ENCODE data around the gene TAS1R3. TPM values are rescaled to one million over a fixed set of nuclear protein-coding genes. Genes with fewer than 3 reads are reported as not detected.
"Not testable (repeated sequence)": the region's sequence is repeated elsewhere in the genome, so short reads cannot be mapped to it uniquely, and the experiment has no call there.

The TAS1R3 gene
- polyA plus RNA-seq, 4 donors: 0.28 to 0.70 (median 0.45) TPM

DNA sequence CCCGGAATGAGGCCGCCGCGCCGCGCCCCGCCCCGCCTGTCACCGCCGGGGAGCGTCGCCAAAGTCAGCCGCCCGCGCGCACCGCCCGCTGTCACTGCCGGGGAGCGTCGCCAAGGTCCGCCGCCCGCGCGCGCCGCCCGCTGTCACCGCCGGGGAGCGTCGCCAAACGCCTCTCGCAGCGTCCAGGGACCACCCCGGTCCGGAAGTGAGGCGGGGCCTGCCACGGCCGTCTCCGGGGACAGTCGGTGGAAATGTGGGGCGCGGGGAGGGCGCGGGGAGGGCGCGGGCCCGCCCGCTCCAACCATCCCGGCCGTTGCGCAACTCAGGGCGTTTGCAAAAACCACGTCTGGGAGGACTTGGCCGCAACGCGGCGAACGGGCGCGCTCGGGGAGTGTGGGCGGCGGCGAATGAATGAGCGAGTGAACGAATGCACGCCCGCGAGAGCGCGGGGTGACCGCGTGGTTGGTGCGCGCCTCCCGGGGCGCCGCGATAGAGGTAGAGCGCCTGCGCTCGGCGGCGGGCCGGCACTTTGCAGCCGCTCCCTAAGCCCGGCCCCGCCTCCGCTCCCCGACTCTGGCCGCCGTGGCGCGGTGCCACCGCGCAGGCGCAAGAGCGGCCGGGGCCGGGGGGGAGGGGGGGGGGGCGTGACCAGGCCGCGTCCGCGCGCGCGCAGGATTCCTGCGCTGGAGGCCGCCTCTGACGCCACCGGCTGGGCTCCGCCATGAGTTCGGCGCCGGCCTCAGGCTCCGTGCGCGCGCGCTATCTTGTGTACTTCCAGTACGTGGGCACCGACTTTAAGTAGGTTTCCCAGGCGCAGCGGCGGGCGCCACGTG is 22.9 kb upstream of the TAS1R3 start, which contains the start of the genes ACAP3 and PUSL1:
Gene ACAP3, minus strand, starts transcription at position 8 of the 833 bp plus-strand sequence. CDS start 115 bp downstream, outside the sequence.
Gene PUSL1, plus strand, starts transcription at position 675 of the 833 bp plus-strand sequence. Its CDS starts 47 bp downstream, at position 722.
- DNase-seq (ENCODE audit: low read depth in 4 of 4, low spot score in 2 of 4): peak; percentile 68 to 79 (median 78)

DNA sequence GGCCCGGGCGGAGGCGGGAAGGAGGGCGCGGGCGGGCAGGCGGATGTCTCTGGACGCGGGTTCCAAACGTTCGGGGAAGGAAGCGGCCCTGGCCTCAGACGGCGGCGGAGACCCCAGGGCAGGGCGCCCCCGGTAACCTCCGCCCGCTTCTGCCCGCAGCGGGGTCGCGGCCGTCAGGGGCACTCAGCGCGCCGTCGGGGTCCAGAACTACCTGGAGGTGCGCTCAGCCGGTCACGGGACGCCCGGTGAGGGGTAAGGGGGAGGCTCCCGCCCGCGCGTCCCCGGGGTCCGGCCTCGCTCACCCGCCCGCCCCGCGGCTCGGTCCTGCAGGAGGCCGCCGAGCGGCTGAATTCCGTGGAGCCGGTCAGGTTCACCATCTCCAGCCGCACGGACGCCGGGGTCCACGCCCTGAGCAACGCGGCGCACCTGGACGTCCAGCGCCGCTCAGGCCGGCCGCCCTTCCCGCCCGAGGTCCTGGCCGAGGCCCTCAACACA is 22.3 kb upstream of the TAS1R3 start:
- DNase-seq (ENCODE audit: low read depth in 4 of 4, low spot score in 2 of 4): no peak

DNA sequence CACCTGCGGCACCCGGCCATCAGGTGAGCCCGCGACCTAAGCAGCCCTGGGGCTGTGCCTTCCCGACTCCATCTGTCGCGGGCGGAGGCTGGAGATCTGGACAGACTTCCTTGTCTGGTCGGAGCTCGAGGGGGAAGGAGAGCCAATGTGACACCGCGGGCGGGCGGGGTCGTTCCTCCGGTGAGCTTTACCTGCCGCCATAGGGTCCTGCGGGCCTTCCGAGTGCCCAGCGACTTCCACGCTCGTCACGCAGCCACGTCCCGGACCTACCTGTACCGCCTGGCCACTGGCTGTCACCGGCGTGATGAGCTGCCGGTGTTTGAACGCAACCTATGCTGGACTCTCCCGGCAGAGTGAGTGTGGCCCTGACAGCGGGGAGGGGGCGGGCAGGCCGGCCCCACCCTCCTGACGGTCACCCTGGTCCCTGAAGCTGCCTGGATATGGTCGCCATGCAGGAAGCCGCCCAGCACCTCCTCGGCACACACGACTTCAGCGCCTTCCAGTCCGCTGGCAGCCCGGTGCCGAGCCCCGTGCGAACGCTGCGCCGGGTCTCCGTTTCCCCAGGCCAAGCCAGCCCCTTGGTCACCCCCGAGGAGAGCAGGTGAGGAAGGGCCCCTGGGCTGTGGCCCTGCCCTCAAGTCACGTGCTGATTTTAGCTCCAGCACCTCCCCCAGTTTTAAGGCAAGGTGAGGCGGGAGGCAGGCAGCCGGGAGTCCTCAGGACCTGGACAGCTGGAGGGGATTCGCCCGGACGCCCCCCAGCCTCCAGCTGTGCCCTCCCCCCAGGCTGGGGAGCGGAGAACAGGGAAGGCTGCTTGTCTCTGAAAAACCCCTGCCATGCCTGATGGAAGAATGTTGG is 21.6 kb upstream of the TAS1R3 start:
- no peak for DNase-seq (ENCODE audit: low read depth in 4 of 4, low spot score in 2 of 4)

DNA sequence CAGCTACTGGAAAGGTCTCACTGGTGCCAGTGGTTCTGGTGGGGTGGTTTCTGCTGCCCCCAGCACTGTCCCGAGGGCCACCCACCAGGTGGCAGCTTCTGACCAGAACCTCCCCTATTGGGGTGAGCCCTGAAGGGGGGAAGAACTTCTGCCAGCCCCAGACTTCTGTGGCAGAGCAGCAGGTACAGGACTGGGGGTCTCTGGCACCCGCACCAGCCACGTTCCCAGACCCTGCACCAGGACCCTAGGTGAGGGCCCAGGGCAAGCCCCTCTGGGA is 21.0 kb upstream of the TAS1R3 start:
- no peak for DNase-seq (ENCODE audit: low read depth in 4 of 4, low spot score in 2 of 4)

DNA sequence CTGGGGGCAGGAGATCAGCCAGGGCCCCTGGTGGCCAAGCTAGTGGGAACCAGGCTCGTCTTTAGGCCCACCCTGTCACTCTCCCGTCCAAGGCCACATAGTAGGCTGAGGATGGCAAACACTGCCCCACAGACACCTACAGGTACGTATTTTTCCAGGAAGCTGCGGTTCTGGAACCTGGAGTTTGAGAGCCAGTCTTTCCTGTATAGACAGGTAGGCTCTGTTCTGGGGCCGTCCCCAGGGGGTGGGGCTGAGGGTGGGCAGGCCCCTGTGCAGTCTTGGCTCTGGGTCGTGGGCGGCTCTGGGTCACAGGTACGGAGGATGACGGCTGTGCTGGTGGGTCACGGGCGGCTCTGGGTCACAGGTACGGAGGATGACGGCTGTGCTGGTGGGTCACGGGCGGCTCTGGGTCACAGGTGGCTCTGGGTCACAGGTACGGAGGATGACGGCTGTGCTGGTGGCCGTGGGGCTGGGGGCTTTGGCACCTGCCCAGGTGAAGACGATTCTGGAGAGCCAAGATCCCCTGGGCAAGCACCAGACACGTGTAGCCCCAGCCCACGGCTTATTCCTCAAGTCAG is 20.5 kb upstream of the TAS1R3 start:
- no peak for DNase-seq (ENCODE audit: low read depth in 4 of 4, low spot score in 2 of 4)

DNA sequence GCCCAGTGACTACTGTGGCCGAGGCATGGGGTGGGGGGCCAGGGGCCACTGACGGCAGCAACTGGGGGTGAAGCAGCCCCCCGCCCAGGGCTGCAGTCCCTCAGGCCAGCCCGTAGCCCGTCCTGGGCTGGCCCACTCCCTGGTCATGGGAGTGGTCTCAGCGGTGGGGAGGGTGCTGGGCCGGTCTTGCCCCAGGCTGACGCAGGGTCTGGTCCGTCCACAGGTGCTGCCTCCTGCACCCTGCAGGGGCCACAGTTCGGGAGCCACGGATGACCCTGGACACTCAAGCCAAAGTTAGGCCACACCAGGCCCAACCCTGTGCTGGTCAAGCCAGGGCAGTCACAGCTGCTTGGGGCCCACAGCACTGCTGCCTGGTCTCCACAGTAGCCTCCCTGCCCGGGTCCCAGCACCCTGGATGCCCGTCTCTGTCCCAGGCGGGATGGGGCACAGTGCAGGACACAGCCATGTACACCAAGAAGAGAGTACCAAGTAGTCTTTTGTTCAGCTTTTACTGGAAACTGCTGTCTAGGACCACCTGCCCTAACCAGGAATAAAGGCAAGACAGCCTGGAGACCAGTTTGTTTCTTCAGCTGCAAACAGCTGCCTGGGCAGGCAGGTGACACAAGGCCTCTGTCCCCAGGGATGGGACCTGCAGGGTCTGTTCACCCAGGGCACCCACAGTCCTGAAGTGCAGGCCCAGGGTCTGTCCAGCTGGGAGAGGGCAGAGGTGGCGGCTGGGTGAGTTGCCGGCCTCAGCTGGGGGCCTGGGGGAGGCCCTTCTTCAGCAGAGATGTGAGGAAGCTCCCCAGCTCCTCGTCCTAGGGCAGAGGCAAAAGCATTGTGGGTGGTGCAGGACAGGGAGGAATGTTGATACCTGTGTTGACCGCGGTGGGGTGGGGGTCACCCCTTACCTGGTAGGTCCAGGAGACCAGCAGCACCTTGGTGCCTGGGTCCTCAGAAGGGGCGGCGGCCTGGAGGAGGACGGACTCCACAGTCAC is 19.7 kb upstream of the TAS1R3 start:
- no peak for DNase-seq (ENCODE audit: low read depth in 4 of 4, low spot score in 2 of 4)

DNA sequence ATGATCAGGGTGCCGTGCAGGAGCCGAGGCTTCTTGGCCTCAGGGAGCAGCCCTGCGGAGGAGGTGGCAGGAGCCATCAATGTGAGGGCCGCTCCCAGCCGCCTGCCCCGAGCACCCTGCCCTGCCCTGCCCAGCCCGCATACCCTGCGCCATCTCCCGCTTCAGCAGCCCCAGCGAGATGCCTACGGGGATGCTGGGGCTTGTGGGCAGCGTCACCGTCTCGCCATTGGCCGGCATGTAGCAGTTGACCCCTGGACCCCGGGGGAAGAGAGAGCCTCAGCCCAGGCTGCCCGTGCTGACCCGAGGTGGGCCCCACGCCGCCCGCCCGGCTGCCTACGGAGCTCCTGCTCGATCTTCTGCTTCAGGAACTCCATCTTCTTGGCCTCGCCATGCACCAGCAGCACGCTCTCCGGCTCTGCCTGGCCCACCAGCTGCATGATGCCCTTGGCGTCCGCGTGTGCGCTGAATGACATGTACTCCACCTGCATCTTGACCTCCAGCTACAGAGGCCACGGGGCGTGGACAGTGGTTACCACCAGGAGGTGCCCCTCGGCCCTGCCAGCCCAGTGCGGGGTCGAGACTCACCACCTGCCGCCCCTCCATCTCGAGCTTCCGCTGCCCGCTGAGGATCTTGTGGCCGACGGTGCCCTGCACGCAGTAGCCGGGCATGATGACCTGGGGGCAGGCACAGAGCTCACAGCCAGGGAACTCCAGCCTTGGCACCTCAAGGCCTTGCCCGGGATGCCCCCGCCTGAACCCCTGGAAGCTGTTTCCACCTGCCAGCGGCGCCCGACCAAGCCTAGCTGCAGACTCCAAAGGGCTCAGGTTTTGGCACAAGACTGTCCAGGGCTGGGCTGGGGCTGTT is 18.4 kb upstream of the TAS1R3 start:
- no peak for DNase-seq (ENCODE audit: low read depth in 4 of 4, low spot score in 2 of 4)

DNA sequence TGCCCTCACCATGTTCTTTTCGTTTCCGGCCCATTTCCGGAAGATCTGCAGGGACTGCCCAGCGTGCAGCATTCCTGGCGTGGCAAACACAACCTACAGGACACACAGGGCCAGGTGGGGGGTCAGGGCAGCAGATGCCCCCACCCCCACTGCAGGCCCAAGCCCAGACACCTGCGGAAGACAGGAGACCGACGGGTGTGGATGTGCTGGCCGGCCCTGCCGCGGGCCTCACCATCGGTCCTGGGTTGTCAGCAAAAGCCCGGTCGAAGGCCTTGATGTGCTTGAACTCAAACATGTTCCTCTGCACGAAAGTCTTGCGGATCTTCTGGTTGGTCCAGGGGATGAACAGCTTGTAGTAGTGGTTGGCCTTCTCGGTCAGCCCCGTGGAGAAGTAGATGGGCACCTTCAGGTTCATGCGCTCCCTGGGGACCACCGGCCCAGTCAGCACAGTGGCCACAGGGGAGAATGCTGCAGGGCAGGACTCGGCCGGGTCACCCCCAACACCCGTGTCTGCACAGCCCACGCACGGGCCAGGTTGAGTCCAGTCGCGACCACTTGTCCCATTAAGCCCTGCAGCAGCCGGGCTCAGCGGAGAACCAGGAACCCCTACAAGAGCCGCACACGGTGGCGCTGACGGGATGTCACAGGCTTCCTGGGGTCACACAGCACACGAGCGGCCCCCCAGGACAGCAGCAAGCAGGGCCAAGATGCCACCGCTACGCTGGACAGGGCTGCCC is 17.4 kb upstream of the TAS1R3 start:
- DNase-seq (ENCODE audit: low read depth in 4 of 4, low spot score in 2 of 4): no peak

DNA sequence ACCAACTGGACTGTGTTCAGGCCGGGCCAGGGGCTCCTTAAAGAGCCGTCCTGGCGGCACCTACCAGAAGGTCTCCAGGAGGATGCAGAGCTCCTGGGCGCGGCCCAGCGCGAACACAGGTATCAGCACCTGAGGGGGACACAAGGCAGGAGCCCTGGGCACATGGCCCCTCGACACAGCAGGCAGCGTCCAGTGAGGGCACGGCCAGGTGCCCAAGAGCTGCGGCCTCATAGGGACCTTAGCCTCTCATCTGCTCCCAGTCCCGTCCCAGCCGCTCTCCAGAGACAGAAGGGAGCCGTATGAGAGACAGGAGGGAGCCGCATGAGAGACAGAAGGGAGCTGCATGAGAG is 16.9 kb upstream of the TAS1R3 start:
- no peak for DNase-seq (ENCODE audit: low read depth in 4 of 4, low spot score in 2 of 4)

DNA sequence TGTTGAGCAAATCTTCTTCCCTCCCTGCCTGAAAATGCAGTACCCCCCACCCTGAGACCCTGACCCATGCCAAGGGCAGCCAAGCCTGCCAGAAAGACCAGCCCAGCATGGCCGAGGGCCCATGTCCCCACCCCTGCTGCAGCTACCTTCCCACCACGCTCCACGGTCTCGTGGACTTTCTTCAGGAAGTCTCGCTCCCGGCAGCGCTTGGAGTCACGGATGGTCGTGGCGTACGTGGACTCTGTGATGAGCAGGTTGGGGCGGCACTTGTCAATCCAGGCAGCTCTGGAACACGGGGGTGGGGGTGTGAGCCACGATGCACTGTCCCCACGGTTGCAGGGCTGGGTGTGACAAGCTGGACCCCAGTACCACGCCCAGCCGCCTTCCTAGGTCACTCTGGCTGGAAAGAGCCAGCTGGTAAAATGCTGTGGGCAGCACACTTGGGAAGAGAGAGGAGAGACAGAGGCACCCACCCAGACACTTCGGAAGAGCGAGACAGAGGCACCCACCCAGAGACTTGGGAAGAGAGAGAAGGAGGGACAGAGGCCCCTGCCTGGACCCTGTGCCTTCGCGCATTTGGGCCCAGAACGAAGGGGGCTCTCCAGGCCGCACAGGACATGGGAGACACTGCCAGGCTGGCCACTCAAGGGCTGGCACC is 16.3 kb upstream of the TAS1R3 start:
- DNase-seq (ENCODE audit: low read depth in 4 of 4, low spot score in 2 of 4): no peak

DNA sequence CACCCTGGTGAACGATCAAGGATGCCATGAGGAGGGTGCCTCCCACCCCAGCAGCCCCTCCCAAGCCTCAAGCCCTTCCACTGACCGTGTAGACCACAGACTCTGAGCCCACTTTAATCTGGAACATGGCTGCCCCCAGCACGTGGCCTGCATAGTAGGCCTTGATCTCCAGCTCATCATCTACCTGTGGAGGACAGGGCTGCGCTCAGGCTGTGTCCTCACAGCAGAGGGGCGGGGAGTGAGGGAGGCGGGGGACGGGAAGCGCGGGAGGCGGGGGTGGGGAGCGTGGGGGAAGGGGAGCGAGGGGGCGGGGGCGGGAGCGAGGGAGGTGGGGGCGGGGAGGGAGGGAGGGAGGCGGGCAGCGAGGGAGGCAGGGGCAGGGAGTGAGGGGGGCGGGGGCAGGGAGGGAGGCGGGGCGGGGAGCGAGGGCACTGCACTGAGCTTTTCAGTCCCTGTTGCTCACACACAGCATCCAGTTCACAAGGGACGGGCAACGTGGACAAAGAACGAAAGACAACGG is 15.6 kb upstream of the TAS1R3 start:
- DNase-seq (ENCODE audit: low read depth in 4 of 4, low spot score in 2 of 4): no peak

DNA sequence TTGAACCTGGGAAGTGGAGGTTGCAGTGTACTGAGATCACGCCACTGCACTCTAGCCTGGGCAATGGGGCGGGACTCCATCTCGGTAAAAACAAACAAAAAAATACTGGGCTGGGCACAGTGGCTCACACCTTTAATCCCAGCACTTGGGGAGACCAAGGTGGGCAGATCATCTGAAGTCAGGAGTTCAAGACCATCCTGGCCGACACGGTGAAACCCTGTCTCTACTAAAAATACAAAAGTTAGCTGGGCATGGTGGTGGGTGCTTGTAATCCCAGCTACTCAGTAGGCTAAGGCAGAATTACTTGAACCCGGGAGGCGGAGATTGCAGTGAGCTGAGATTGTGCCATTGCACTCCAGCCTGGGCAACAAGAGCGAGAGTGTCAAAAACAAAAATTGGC is 14.9 kb upstream of the TAS1R3 start:
- DNase-seq (ENCODE audit: low read depth in 4 of 4, low spot score in 2 of 4): not testable (repeated sequence)

DNA sequence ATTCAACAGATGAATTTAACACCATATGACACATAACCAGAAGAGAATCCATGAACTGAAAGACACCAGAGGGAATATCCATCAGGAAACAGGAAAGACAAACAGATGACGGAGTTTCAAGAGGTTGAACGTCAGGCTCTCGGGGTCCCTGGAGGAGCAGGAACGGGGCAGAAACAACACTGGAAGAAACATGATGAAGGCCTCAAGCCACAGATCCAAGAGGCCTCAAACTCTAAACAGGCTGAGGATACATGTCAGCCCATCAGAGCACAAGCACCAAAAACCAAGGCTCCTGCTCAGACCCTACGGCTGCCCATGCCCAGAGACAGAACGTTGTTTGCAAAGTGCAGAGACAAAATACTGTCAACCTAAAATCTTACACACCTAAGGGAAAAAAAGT is 13.7 kb upstream of the TAS1R3 start:
- no peak for DNase-seq (ENCODE audit: low read depth in 4 of 4, low spot score in 2 of 4)

DNA sequence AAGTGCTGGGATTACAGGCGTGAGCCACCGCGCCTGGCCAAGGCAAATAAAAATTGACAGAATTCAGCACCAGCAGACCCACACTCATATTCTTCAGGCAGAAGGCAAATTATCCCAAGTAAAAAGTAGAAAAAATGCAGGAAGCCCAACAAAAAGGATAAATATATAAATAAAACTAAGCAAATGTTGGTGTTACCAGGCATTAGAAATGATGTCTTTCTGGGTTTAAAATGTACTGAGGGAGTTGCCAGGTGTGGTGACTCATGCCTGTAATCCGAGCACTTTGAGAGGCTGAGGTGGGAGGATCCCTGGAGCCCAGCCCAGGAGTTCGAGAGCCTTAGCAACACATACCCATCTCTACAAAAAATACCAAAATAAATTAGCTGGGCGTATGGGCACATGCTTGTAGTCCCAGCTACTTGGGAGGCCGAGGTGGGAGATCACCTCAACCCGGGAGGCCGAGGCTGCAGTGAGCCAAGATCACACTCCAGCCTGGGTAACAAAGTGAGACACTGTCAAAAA is 12.9 kb upstream of the TAS1R3 start:
- no peak for DNase-seq (ENCODE audit: low read depth in 4 of 4, low spot score in 2 of 4)

DNA sequence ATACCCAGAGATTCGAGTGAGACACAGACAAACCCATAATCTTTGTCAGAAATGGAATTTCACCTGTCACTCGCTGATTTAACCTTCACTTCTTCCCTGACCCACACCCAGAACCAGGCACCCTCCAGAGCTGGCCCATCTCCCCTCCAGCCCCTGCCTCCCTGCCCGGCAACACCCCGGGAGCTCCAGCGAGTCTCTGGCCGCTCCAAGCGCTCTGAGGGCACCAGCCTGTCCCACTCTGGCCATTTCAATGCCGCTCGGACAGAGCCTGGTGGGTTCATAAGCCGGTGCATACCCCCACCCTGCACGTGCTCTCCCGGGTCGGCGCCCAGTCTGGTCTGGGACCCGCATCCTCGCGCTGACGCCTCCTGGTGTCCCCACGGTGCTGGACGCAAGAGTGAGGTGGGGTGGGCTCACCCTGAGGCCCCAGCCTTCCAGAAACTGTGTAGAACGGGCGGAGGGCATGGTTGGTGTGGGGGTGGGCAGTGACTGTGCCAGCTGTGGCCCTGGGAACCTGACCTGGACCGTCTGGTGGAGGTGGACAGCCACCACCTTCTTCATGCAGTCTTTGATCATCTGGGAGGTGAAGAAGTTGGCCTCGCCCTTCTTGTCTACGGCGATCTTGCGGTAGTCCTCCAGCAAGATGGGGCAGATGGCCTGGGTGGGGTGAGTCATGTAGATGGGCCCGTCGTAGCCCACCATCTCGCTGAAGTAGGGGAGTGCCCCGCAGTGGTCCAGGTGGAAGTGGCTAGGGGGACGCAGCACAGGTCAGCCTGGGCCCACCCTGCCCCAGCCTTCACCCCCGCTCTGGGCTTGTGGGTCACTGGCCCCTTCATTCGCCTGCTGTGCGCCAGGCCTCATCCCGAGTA is 12.1 kb upstream of the TAS1R3 start:
- DNase-seq (ENCODE audit: low read depth in 4 of 4, low spot score in 2 of 4): no peak

DNA sequence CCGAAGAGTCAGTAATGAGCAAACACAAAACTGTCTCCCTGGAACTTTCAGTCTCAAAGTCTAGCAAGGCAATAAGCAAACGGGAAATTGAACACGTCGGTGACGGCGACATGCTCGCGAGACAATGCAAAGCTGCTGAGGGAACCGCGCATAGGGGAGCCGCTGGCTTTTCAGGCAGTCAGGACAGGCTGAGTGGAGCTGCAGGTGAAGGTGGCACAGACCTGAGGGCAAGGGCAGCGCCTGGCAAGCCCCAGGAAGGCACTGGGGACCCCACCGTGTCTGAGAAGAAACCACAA is 11.5 kb upstream of the TAS1R3 start:
- no peak for DNase-seq (ENCODE audit: low read depth in 4 of 4, low spot score in 2 of 4)

Data from left renal cortex interstitium (tissue), 4 donors.